ENCODE results near the gene CGB1.
"Not testable (repeated sequence)": the region's sequence is repeated elsewhere in the genome, so short reads cannot be mapped to it uniquely, and the experiment has no call there.

Gene CGB1

GRCh38 chr19:49022116-49022515 is 14.6 kb downstream of the CGB1 start:
- H3K27me3 Mint-ChIP-seq = peaks cover 5 to 23% of the 10 kb centered on the region in 2 donors
- H3K27ac Mint-ChIP-seq = no peak overlapping the region
- H3K36me3 Mint-ChIP-seq = no peaks in the 10 kb centered on the region
- H3K4me1 Mint-ChIP-seq = peaks cover 20 to 36% of the 10 kb centered on the region in 2 donors
- DNase-seq (no peak), ATAC-seq (replicated peaks) (no peak)
- H3K9me3 Mint-ChIP-seq = no peaks in the 10 kb centered on the region
- H3K4me3 Mint-ChIP-seq = no peak overlapping the region

GRCh38 chr19:49020931-49021895 is 15.5 kb downstream of the CGB1 start:
- Mint-ChIP-seq H3K36me3 (peaks cover 4 to 6% of the 10 kb centered on the region in 2 donors), H3K4me3 (no peak overlapping the region), H3K4me1 (peaks cover 20 to 41% of the 10 kb centered on the region in 2 donors), H3K27ac (no peak overlapping the region), H3K9me3 (no peaks in the 10 kb centered on the region), H3K27me3 (peaks cover 5 to 23% of the 10 kb centered on the region in 2 donors)
- ATAC-seq (replicated peaks) = no peak
- DNase-seq = no peak

- Mint-ChIP-seq H3K4me3 (no peak overlapping the region), H3K9me3 (no peaks in the 10 kb centered on the region), H3K4me1 (peaks cover 20 to 41% of the 10 kb centered on the region in 2 donors), H3K36me3 (peaks cover 12% of the 10 kb centered on the region in 2 donors), H3K27me3 (peaks cover 5 to 17% of the 10 kb centered on the region in 2 donors), H3K27ac (no peak overlapping the region)
- ATAC-seq (replicated peaks) (no peak), DNase-seq (no peak)
These were observed 16.4 kb downstream of the CGB1 start for GRCh38 chr19:49020342-49020741.

GRCh38 chr19:49019242-49019932 is 17.3 kb downstream of the CGB1 start:
- DNase-seq = peak; percentile 48
- peaks cover 12 to 16% of the 10 kb centered on the region in 2 donors for H3K36me3 Mint-ChIP-seq
- peak overlapping the region; percentile 81 to 86 for H3K4me3 Mint-ChIP-seq
- ATAC-seq (replicated peaks) = peak; percentile 53 to 62
- no peaks in the 10 kb centered on the region for H3K9me3 Mint-ChIP-seq
- H3K27me3 Mint-ChIP-seq = peaks cover 5 to 17% of the 10 kb centered on the region in 2 donors
- H3K27ac Mint-ChIP-seq = peak overlapping the region; percentile 91
- H3K4me1 Mint-ChIP-seq = peaks cover 20 to 41% of the 10 kb centered on the region in 2 donors

- peak overlapping the region; percentile 81 to 86 for H3K4me3 Mint-ChIP-seq
- peak overlapping the region; percentile 91 for H3K27ac Mint-ChIP-seq
- H3K4me1 Mint-ChIP-seq = peaks cover 20 to 41% of the 10 kb centered on the region in 2 donors
- peaks cover 5 to 17% of the 10 kb centered on the region in 2 donors for H3K27me3 Mint-ChIP-seq
- not testable (repeated sequence) for H3K9me3 Mint-ChIP-seq, DNase-seq
- H3K36me3 Mint-ChIP-seq = peaks cover 18 to 22% of the 10 kb centered on the region in 2 donors
- peak in 1 of 2 donors; percentile 20 for ATAC-seq (replicated peaks)
These were observed 18.1 kb downstream of the CGB1 start for GRCh38 chr19:49018388-49019241.

- Mint-ChIP-seq H3K4me1 (peaks cover 20 to 41% of the 10 kb centered on the region in 2 donors), H3K4me3 (peak overlapping the region; percentile 81 to 86), H3K27me3 (peaks cover 5 to 17% of the 10 kb centered on the region in 2 donors), H3K9me3 (no peaks in the 10 kb centered on the region), H3K36me3 (peaks cover 22 to 23% of the 10 kb centered on the region in 2 donors), H3K27ac (peak overlapping the region; percentile 57)
- ATAC-seq (replicated peaks) (peak; percentile 79 to 81), DNase-seq (peak; percentile 64)
These were observed 18.9 kb downstream of the CGB1 start for GRCh38 chr19:49017666-49018351.

GRCh38 chr19:49017041-49017665 is 19.5 kb downstream of the CGB1 start, which contains the start of gene LHB:
Gene LHB (minus strand): TSS chr19:49017091. CDS start chr19:49017081, 10 bp downstream.
- H3K27ac Mint-ChIP-seq = peak within 1 kb of the TSS; percentile 57
- no peak for DNase-seq
- H3K4me1 Mint-ChIP-seq = peaks cover 20 to 41% of the 10 kb centered on the region in 2 donors
- H3K27me3 Mint-ChIP-seq = peaks cover 5 to 17% of the 10 kb centered on the region in 2 donors
- peaks cover 25% of the 10 kb centered on the region in 2 donors for H3K36me3 Mint-ChIP-seq
- no peak for ATAC-seq (replicated peaks)
- H3K9me3 Mint-ChIP-seq = no peaks in the 10 kb centered on the region
- peak within 1 kb of the TSS; percentile 81 to 86 for H3K4me3 Mint-ChIP-seq

- H3K4me3 Mint-ChIP-seq = no peak overlapping the region
- DNase-seq = no peak
- H3K27me3 Mint-ChIP-seq = peaks cover 5 to 17% of the 10 kb centered on the region in 2 donors
- H3K27ac Mint-ChIP-seq = peak overlapping the region; percentile 32
- H3K36me3 Mint-ChIP-seq = peaks cover 25 to 26% of the 10 kb centered on the region in 2 donors
- no peak for ATAC-seq (replicated peaks)
- no peaks in the 10 kb centered on the region for H3K9me3 Mint-ChIP-seq
- peaks cover 17 to 40% of the 10 kb centered on the region in 2 donors for H3K4me1 Mint-ChIP-seq
These were observed 20.4 kb downstream of the CGB1 start for GRCh38 chr19:49016067-49016839.

GRCh38 chr19:49014870-49015255 is 21.8 kb downstream of the CGB1 start:
- ATAC-seq (replicated peaks) = no peak

GRCh38 chr19:49014123-49014869 is 22.4 kb downstream of the CGB1 start:
- peaks cover 10 to 20% of the 10 kb centered on the region in 2 donors for H3K4me1 Mint-ChIP-seq
- ATAC-seq (replicated peaks) = no peak
- DNase-seq = no peak
- peaks cover 4 to 5% of the 10 kb centered on the region in 2 donors for H3K27me3 Mint-ChIP-seq
- H3K27ac Mint-ChIP-seq = peak overlapping the region; percentile 16
- H3K36me3 Mint-ChIP-seq = peaks cover 34 to 45% of the 10 kb centered on the region in 2 donors
- H3K9me3 Mint-ChIP-seq = no peaks in the 10 kb centered on the region
- H3K4me3 Mint-ChIP-seq = no peak overlapping the region

More at GRCh38 chr19:49014870-49015255, 21.8 kb downstream of the CGB1 start:
- H3K36me3 Mint-ChIP-seq = peaks cover 34 to 40% of the 10 kb centered on the region in 2 donors
- peaks cover 11 to 26% of the 10 kb centered on the region in 2 donors for H3K4me1 Mint-ChIP-seq
- no peak overlapping the region for H3K27ac Mint-ChIP-seq
- H3K9me3 Mint-ChIP-seq = no peaks in the 10 kb centered on the region
- DNase-seq = no peak
- no peak overlapping the region for H3K4me3 Mint-ChIP-seq
- peaks cover 5 to 11% of the 10 kb centered on the region in 2 donors for H3K27me3 Mint-ChIP-seq

GRCh38 chr19:49011194-49011593 is 25.5 kb downstream of the CGB1 start:
- Mint-ChIP-seq H3K27me3 (no peaks in the 10 kb centered on the region), H3K4me1 (peaks cover 0 to 2% of the 10 kb centered on the region in 2 donors), H3K4me3 (no peak overlapping the region), H3K36me3 (peaks cover 31 to 52% of the 10 kb centered on the region in 2 donors), H3K9me3 (no peaks in the 10 kb centered on the region), H3K27ac (no peak overlapping the region)
- no peak for DNase-seq
- ATAC-seq (replicated peaks) = no peak

GRCh38 chr19:49010453-49010852 is 26.2 kb downstream of the CGB1 start:
- Mint-ChIP-seq H3K27me3 (no peaks in the 10 kb centered on the region), H3K9me3 (no peaks in the 10 kb centered on the region), H3K4me3 (no peak overlapping the region), H3K36me3 (peaks cover 32 to 48% of the 10 kb centered on the region in 2 donors), H3K4me1 (peaks cover 0 to 2% of the 10 kb centered on the region in 2 donors), H3K27ac (peak overlapping the region; percentile 43)
- DNase-seq (no peak), ATAC-seq (replicated peaks) (no peak)

All from stimulated activated naive B cell treated with anti-CD40 and anti-IgM and Interleukin-4, amounts not matched to agents 10 μg/mL and 1 μg/mL and 100 μg/mL, for 72 hours (primary cell).